GM19025 (cell line): ENCODE measurements around the gene TMLHE.
A peak's percentile ranks its signal among the peaks of the same experiment; 100 is the strongest.
"Not testable (repeated sequence)": the region's sequence is repeated elsewhere in the genome, so short reads cannot be mapped to it uniquely, and the experiment has no call there.

Experiments used
- ATAC-seq: cut with Tn5 transposase; IDR thresholded peaks from one replicate; pipeline ENCODE4 v1.9.1; 2021; ENCODE audit warnings: mild to moderate bottlenecking, low read depth, moderate library complexity; ENCODE audit not compliant: unreplicated experiment

TMLHE gene, protein sequence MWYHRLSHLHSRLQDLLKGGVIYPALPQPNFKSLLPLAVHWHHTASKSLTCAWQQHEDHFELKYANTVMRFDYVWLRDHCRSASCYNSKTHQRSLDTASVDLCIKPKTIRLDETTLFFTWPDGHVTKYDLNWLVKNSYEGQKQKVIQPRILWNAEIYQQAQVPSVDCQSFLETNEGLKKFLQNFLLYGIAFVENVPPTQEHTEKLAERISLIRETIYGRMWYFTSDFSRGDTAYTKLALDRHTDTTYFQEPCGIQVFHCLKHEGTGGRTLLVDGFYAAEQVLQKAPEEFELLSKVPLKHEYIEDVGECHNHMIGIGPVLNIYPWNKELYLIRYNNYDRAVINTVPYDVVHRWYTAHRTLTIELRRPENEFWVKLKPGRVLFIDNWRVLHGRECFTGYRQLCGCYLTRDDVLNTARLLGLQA

DNA sequence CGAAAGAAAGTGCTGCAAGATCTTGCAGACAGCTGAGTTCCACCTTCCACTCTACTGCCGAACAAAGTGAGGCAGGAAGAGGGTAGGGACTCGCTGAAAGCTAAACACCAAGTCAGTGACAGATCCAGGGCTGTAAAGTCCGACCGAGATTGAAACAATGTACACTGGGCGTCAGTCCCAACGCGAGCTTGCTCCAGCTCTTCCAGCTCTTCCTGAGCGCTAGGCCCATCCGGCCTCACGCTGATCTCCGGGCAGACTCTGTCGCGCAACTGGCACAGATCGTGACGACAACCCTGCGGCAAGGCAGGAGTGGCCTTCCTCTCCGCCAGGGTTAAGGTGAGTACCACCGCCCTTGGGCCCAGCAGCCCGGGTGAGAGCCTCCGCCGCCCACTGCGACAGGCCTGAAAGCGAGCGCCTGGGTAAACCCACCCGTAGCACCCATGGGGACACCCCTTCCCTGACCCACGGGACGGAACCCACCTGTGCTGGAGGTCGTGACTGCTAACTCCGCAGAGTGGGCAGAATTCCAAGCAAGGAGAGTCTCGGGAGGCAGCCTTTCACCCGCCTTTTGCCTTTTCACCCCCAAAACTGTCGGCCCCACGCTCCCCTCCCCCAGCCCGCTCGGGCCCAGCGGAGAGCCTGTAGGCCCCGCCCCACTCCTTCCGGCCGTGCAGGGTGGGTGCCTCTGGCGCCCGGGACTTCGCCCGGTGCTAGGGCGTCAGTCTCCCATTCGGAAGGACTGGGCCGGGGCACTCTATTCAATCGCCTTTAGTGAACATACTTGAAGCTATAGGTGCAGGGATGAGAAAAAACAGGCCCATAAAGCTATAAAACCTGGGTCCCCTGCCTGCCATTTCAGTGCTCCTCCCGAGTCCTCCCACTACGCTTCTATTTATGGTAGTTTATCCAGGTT lies at the start of gene TMLHE, which contains the start of gene SPRY3:
Gene TMLHE, minus strand, starts transcription at position 641 of the 913 bp plus-strand sequence. CDS start 67,676 bp downstream, outside the sequence.
Gene SPRY3, plus strand, starts transcription at position 275 of the 913 bp plus-strand sequence.
- peak; percentile 91 for ATAC-seq

DNA sequence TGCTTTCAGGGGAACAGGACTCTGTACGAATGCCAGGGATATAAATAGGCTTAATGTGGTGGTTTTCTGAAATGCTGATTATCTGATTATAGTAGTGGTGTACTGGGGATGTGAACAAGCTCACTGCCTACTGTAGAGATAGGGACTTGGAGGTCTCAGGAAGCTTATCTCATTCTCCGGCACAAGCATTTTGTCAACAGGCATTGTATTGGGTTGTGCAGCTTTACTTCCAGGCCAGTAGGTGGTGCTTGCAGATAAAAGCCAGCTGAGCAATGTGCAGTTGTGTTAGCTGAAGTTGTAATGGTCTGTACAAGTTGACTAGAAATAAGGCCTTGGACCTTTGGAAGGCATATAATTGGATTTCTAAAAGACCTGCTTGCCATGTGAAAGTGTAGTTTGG lies 49.5 kb upstream of the TMLHE start:
- no peak for ATAC-seq

DNA sequence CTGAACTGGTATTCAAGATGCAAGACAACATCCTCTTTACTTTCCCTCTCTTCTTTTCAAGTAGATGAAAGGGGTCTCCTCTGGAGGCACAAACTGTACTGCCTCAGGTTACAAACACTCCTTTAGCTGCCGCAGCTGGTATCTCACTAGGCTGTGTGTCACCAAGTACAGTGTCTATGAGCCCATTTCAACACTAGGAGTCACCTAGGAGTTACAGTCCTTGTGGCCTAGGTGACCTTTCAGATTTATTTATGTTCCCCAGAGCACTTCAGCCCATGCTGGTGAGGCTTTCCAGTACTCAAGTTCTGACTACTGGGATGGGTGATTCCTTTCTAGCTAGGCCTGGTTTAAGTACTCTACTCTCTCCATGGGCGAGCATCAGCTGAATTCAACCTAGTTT lies 32.4 kb upstream of the TMLHE start:
- ATAC-seq, result no peak

DNA sequence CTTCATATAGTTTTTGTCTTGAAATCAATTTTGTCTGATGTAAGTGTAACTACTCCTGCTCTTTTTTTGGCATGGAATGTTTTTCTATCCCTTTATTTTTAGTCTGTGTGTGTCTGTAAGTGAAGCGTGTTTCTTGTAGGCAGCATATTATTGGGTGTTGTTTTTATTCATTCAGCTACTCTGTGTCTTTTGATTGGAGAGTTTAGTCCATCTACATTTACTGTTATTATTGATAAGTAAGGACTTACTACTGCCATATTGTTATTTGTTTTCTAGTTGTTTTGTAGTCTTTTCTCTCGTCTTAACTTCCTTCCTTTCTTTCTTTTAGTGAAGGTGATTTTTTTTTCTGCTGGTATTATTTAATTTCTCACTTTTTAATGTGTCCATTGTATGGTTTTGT lies 30.5 kb upstream of the TMLHE start:
- no peak for ATAC-seq

DNA sequence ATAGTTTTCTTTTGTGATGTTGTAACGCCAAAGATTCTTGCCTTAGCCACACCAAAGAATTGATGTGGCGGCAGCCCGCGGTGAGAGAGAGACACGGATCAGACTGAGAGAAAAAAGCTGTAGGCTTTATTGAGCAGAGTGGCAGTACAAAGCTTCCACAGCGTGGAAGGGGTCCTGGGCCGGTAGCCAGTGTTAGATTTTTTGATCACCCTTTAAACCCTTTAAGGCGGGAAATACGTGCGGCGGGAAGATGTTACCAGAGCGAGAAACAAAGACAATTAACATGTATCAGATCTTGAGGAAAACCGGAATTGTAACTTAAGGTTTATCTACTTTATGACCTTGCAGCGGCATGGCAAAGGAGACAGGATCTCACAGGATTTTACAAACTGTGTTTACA lies 28.6 kb upstream of the TMLHE start:
- not testable (repeated sequence) for ATAC-seq

DNA sequence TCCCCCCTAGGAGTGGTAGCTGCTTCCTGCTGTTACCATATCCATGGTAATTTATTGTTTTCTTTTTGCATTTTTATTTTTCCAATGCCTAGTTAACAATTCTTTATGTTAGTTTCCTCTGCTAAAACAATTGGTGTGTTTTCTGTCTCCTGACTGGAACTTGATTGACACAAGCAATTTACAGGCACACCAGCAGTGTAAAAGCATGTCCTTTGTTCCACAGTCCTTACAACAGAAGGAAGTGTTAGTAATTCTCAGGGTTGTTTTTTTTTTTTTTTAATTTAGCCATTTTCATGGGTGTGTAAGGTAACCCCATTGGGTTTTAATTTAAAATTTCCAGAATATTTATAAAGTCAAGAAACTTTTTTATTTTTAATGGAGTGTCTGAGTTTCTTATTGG lies 25.0 kb upstream of the TMLHE start:
- no peak for ATAC-seq

DNA sequence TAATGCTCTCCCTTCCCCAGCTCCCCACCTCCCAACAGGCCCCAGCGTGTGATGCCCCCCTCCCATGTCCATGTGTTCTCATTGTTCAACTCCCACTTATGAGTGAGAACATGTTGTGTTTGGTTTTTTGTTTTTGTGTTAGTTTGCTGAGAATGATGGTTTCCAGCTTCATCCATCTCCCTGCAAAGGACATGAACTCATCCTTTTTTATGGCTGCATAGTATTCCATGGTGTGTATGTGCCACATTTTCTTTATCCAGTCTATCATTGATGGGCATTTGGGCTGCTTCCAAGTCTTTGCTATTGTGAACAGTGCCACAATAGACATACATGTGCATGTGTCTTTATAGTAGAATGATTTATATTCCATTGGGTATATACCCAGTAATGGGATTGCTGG lies 22.3 kb upstream of the TMLHE start:
- not testable (repeated sequence) for ATAC-seq

DNA sequence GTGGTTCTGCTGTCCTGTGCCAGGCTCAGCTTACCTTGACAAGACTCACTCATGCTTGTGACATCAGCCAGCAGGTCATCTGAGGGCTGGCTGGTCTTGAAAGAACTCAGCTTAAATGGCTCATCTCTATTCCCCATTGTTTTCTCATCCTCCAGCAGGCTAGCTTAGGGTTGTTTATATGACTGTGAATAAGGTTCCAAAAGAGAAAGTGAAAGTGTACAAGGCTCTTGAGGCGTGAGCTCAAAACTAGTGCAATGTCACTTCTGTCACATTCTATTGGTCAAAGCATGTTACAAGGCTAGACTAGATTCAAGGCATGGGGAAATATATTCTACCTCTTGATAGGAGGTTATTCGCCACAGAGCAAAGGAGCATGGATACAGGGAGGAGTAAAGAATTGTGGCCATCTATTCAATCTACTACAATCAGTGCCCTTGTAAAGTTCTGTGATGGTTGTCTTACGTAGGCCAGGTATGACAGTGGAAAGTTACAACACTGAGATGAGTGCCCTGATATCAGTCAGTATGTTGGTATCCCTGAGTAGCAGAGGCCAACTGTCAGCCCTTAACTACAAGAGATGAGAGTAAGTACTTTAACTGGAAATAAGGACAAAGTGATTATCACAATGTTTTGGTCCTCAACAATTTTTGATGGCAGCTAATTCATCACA lies 19.8 kb upstream of the TMLHE start:
- no peak for ATAC-seq

DNA sequence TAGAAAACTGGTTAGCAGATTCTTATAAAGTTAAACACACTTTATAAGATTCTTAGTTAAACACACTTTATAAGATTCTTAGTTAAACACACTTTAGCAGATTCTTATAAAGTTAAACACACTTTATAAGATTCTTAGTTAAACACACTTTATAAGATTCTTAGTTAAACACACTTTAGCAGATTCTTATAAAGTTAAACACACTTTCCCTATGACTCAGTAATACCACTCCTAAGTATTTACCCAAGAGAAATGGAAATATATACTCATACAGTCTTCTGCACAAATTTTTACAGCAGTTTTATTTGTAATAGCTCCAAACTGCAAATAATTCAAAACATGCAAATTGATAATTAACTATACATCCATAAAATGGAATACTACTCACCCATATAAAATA lies 7.4 kb upstream of the TMLHE start:
- ATAC-seq, result not testable (repeated sequence)

DNA sequence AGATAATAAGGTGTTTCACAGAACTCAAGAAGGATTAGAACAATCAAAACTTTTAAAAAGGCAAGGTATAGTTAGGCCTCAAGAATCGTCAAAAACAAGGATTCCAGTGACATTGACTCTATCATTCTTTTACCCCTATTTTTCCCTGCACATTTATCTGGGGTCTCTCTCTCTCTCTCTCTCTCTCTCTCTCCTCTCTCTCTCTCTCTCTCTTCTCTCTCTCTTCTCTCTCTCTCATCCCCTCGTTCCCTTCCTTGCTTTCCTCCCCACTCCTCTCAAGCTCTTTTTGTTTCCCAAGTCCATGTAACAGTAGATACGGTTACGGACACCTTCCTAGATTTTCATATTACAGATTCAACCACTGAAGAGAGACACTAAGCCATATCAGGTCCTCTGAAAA lies 3.2 kb upstream of the TMLHE start:
- ATAC-seq, result no peak

DNA sequence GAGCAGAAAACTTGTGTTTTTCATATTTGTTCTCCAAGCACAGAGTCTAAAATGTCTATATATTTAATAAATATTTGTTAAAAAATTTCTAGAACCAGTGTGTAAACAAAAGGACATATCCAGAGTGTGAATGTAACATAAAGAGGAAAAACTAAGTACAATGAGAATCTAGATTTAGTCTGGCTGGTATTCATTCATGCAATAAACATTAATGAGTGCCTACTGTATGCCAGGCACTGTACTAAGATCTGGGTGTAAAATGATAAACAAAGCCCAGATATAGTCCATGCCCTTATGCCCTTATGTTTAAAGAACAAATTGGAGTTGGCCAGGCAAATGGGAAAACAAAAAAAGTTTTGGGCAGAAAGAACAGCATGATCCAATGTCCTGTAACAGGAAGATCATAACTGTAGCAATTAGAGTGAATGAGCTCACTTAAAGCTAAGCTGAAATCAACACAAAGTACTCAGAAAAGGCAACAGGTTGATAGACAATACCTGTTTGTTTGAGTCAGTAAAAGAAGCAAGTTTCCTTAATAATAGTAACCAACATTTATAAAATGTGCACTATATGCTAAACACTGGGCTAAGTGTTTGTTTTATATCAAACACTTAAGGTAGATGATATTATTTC lies 1.3 kb upstream of the TMLHE start:
- ATAC-seq, result no peak

DNA sequence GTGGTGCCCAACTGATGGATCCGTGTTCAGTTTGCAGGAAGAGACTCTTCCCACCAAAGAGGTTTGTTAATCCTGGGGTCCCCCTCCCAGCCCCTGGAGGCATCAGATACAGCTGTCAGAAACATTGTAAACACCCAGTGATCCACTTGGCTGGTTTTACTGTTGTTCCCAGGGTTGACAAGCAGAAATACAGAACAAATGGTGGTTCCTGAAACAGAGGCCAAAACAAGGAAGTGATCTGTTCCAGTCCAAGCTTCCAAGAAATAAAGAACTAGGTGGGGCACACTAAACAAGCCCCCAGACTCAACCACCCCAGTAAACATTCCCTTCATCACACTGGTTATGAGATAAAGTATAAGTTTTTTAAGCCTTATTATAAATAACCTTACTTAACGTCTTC lies 1.4 kb downstream of the TMLHE start:
- no peak for ATAC-seq

DNA sequence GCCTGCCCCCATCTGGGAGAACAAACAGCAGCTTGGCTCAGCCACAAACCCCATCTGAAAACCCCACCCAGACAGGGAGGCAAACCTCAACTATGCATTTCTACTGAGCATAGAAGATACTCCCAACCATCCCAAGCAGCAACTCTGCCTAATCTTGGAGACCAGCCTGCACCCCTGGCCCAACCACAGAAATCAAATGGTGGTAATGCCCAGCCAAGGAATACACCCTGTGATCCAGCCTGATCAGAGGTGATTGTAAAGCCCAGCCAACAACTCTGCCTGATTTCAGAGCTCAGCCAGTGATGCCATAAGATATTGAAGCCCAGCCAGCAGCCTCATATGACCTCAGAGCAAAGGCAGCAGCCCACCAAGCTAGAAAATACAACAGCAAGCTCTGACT lies 19.8 kb downstream of the TMLHE start:
- no peak for ATAC-seq

DNA sequence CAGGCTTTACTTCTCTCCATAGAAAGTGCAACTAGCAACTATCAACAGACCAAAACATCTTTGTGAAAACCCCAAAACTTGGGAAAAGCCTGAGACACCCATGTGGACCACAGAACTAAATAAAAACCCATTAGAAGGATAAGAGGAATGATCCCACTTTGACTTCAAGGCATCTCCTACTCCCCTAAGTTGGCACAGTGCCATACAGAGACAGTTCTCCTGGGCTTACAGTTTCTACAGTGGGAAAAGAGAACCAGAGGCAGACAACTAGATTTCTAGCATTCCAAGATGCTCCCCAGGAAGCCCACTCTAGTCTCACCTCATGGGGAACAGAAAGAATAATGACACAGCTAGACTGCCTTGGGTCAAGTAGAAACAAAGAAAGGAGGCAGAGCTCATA lies 20.4 kb downstream of the TMLHE start:
- ATAC-seq, result no peak

DNA sequence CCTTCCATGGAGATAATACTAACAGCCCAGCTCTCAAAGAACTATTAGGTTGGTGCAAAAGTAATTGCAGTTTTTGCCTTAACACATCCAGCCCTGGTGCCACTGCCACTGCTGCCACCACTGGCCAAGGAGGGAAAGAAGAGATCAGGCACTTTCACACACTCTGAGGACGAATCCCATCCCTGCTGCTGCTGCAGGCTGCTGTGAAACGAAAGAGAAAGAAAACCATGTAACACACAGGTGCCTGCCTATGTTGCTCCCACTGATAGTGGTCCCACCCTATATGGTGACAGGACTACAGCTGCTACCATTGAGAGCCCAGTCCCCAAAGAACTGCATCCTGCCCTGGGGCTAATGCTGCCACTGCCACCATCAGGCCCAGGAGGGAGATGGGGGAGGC lies 35.1 kb downstream of the TMLHE start:
- ATAC-seq, result peak; percentile 85

DNA sequence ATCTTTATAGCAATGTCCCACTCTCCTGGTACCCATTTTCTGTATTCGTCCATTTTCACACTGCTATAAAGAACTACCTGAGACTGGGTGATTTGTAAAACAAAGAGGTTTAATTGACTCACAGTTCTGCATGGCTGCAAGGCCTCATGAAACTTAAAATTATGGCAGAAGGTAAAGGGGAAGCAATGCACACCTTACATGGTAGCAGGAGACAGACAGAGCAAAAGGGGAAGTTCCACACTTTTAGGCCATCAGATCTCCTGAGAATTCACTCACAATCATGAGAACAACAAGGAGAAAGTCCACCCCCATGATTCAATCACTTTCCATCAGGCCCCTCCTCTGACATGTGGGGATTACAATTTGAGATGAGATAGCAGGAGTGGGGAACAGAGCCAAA lies 49.7 kb downstream of the TMLHE start:
- ATAC-seq, result no peak

DNA sequence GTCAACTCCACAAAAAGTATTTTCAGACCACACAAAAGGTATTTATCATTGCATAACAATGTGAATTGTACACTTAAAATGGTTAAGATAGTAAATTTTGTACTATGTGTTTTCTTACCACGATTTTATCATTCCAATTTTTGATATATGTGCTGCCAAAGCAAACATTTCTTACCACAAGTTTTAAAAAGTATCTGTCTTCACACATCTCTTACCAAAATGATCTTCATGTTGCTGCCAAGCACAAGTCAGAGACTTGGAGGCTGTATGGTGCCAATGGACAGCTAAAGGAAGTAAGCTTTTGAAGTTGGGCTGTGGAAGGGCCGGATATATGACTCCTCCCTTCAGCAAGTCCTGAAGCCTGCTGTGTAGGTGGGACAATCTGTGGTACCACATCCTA lies 67.9 kb downstream of the TMLHE start:
- ATAC-seq, result no peak

DNA sequence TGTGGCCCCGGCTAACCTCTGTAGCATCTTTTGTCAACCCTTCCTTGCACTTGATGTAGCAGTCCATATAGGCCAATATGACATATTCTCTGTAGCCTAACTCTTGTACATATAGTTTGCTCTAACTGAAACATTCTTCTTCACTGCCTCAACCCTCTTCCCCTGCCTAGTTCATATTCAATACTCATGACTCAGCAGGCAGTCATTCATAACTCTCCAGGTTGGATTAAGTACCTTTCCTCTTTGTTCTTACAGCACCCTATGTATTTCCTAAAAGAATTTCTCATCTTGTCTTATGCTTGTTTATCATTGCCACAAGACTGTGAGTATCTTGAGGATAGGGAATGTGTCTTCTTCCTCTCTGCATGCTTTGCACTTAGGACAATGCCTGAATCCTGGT lies 76.9 kb downstream of the TMLHE start:
- ATAC-seq, result no peak

DNA sequence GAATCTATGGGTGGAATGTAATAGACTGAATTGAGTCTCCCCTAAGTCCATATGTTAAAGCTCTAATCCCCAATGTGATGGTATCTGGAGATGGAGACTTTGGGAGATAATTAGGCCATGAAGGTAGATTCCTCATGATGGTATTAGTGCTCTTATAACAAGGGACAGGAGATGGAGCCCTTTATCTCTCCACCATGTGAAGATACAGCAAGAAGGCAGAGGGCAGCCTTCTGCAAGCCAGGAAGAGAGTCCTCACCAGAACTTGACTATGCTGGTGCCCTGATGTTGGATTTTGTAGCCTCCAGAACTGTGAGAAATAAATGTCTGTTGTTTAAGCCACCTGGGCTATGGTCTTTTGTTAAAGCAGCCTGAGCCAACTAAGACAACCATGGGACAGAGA lies 78.0 kb downstream of the TMLHE start:
- ATAC-seq, result no peak

DNA sequence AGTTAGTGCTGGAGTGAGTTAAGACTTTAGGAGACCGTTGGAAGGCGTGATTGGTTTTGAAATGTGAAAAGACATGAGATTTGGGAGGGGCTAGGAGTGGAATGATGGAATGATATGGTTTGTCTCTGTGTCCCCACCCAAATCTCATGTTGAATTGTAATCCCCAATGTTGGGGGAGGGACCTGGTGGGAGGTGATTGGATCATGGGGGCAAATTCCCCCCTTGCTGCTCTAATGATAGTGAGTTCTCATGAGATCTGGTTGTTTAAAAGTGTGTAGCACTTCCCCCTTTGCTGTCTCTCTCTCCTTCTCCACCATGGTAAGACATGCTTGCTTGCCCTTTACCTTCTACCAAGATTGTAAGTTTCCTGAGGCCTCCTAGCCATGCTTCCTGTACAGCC lies 85.7 kb downstream of the TMLHE start:
- not testable (repeated sequence) for ATAC-seq
